ENCODE data around the gene TNFRSF8. TPM values are rescaled to one million over a fixed set of nuclear protein-coding genes. Genes with fewer than 3 reads are reported as not detected.

The TNFRSF8 gene
- total and polyA plus RNA-seq, 9 of the 15 experiments (the other 6 are each of a cell fraction or from before 2014, with no cell fraction given): 3.5 to 38.4 (median 17.1) TPM

DNA sequence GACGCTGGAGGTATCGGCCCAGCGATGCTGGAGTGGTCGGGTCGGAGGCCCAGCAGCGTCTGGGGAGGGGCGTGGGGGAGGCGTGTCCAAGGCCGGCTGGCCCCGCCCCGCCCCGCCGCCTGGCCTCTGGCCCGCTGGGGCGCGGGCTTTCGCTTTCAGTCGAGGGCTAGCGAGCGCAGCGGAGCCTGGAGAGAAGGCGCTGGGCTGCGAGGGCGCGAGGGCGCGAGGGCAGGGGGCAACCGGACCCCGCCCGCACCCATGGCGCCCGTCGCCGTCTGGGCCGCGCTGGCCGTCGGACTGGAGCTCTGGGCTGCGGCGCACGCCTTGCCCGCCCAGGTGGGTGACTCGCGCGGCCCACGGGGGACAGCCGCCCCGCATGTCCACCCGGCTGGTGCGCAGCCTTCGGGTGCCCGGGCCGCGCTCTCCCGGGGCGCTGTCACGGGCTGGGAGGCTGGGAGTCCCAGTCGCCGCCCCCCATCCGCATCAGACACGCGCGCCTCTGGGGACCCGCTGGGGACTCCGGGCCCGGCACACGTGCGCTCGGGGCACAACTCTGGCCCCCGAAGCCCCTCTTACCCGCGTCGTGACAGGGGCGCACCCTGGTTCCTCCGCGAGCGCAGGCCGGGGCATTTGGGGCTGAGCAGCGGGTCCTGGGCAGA is 103.9 kb downstream of the TNFRSF8 start, which contains the start of gene TNFRSF1B (continued):
- TF ChIP-seq ZNF263 (CRISPR knock-in tag; IDR thresholded peaks at IDR 0.05; ENCODE audit: borderline replicate concordance) (no peak), CREM (IDR thresholded peaks at IDR 0.05; ENCODE audit: low read depth) (no peak), TSHZ1 (CRISPR knock-in tag; IDR thresholded peaks at IDR 0.05) (no peak), HDAC2 (IDR thresholded peaks at IDR 0.05) (no peak), SUPT5H (IDR thresholded peaks at IDR 0.05) (no peak), FOXJ2 (tag; IDR thresholded peaks at IDR 0.05) (no peak), CSDE1 (IDR thresholded peaks at IDR 0.05) (no peak), MTA3 (IDR thresholded peaks at IDR 0.05; ENCODE audit: borderline replicate concordance) (peak; percentile 94), USF1 (CRISPR knock-in tag; IDR thresholded peaks at IDR 0.05) (0 out of 2 replicates have a peak, but pooled peaks have one; percentile 15), SNRNP70 (optimal IDR thresholded peaks at IDR 0.05; ENCODE audit: low read depth, low read length) (no peak), FOXA1 (IDR thresholded peaks at IDR 0.05; ENCODE audit: borderline replicate concordance) (no peak), SNAPC5 (CRISPR knock-in tag; IDR thresholded peaks at IDR 0.05) (no peak), ATF1 (CRISPR knock-in tag; IDR thresholded peaks at IDR 0.05) (no peak), ATF1 (tag; IDR thresholded peaks at IDR 0.05) (peak; percentile 38; the same call in 1 of the 2 replicates), ARID3B (CRISPR knock-in tag; IDR thresholded peaks at IDR 0.05; ENCODE audit: borderline replicate concordance) (0 out of 2 replicates have a peak, but pooled peaks have one; percentile 7), ZNF699 (CRISPR knock-in tag; IDR thresholded peaks at IDR 0.05; ENCODE audit: insufficient replicate concordance) (no peak), SMAD1 (IDR thresholded peaks at IDR 0.05; ENCODE audit: low read depth, low read length, partially characterized antibody) (peak; percentile 65)
- TF ChIP-seq, protein P1, sequence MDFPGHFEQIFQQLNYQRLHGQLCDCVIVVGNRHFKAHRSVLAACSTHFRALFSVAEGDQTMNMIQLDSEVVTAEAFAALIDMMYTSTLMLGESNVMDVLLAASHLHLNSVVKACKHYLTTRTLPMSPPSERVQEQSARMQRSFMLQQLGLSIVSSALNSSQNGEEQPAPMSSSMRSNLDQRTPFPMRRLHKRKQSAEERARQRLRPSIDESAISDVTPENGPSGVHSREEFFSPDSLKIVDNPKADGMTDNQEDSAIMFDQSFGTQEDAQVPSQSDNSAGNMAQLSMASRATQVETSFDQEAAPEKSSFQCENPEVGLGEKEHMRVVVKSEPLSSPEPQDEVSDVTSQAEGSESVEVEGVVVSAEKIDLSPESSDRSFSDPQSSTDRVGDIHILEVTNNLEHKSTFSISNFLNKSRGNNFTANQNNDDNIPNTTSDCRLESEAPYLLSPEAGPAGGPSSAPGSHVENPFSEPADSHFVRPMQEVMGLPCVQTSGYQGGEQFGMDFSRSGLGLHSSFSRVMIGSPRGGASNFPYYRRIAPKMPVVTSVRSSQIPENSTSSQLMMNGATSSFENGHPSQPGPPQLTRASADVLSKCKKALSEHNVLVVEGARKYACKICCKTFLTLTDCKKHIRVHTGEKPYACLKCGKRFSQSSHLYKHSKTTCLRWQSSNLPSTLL (IDR thresholded peaks at IDR 0.05): no peak
- TF ChIP-seq, protein P2, sequence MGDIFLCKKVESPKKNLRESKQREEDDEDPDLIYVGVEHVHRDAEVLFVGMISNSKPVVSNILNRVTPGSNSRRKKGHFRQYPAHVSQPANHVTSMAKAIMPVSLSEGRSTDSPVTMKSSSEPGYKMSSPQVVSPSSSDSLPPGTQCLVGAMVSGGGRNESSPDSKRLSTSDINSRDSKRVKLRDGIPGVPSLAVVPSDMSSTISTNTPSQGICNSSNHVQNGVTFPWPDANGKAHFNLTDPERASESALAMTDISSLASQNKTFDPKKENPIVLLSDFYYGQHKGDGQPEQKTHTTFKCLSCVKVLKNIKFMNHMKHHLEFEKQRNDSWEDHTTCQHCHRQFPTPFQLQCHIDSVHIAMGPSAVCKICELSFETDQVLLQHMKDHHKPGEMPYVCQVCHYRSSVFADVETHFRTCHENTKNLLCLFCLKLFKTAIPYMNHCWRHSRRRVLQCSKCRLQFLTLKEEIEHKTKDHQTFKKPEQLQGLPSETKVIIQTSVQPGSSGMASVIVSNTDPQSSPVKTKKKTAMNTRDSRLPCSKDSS (IDR thresholded peaks at IDR 0.05; ENCODE audit: low read depth, partially characterized antibody): no peak
